ENCODE results near the gene TMEM134. TPM values are rescaled to one million over a fixed set of nuclear protein-coding genes. Genes with fewer than 3 reads are reported as not detected.
"Not testable (repeated sequence)": the region's sequence is repeated elsewhere in the genome, so short reads cannot be mapped to it uniquely, and the experiment has no call there.

TMEM134 gene
- total RNA-seq, 2 donors from 2014 or later, result 30.0 to 83.0 TPM

DNA sequence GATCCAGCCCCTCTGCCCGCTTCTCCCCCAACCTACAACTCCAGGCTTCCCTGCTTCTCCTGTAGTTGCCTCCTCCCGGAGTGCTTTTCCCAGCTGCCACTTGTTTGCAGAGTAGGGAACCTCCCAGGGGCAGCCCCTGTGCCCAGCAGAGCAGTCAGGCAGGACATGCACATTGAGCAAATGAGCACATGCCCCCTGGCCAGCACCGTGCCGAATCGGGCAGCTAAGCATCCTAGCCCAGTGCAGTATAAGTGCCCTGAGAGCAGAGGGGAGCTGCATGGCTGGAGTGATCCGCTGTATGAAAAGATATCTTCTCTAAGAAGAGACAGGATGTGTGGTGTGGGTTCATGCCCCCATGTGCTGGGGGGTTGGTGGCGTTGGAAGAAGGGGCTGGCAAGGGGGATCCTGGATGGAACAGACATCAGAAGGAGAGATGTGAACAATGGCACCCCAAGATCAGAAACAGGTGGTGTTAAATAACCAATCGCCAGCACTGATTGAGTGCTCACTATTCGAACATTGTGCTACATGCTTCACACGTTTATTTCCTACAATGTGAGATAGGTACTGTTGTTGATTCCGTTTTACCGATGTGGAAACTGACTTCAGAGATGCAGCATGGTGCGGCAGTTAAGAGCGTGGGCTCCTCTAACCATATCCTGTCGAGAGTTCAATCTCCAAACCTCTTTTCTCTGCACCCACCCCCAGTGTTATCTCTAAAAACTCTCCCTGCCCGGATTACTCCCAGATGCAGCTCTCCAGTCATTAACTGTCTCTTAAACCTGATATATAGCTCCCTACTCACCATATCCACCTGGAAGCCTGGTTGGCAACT, 15.0 kb upstream of the TMEM134 start:
- ATAC-seq (replicated peaks), result peak; percentile 22
- peaks cover 61% of the 10 kb centered on the region for H3K36me3 Mint-ChIP-seq (ENCODE audit: low read depth)
- H3K4me1 Mint-ChIP-seq, result peaks cover 26% of the 10 kb centered on the region
- peak overlapping the region; percentile 98 for H3K4me3 Mint-ChIP-seq
- peaks cover 4% of the 10 kb centered on the region for H3K9me3 Mint-ChIP-seq
- no peaks in the 10 kb centered on the region for H3K27me3 Mint-ChIP-seq
- peak overlapping the region; percentile 99 for H3K27ac Mint-ChIP-seq

DNA sequence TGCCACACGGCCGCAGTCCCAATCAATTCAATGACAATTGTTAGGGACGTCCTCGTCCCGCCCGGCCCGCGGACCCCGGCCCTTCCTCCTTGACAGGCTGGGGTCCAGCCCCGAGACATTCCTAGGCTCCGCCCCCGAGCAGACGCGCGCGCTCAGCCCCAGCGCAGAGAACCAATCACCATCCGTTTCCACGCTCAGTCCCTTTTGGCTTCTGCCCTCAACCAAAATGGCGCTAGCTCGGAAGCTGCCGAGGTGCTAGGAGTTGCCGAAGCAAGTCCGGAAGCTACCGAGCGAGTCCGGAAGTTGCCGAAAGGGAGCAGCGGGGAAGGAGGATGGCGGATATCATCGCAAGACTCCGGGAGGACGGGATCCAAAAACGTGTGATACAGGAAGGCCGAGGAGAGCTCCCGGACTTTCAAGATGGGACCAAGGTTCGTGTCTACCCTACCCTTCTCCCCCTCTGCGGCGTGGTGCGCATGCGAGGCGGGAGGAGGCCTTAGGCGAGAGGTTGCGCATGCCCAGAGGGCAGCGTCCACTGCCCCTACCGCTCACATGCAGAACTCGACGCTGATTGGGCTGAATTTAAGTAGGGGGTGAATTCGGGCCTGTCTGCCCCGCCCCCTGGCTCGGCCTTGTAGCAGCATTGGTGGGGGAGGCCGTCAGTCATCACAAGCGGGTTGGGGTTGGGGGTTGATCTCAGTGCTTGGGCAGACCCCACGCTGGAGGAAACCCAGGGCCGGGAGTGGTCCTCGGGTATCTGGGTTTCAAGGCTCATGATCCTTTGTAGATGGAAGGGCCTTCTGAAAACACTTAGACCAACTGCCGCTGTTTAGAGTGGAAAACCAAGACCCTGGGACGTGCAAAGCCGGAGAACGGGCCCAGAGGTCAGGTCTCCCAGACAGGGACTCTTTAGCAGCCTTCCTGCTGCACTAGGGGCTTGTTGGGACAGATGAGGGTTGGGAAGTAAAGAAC, 14.1 kb upstream of the TMEM134 start, which contains the start of gene AIP:
AIP (plus strand) TSS at position 200 of the 972 bp plus-strand sequence; CDS start at position 333, 133 bp downstream.
- Mint-ChIP-seq H3K4me1 (peaks cover 25% of the 10 kb centered on the region), H3K27ac (peak within 1 kb of the TSS; percentile 99), H3K4me3 (peak within 1 kb of the TSS; percentile 98), H3K27me3 (no peaks in the 10 kb centered on the region), H3K9me3 (peaks cover 4% of the 10 kb centered on the region), H3K36me3 (ENCODE audit: low read depth) (peaks cover 52% of the 10 kb centered on the region)
- peak; percentile 61 for ATAC-seq (replicated peaks)

DNA sequence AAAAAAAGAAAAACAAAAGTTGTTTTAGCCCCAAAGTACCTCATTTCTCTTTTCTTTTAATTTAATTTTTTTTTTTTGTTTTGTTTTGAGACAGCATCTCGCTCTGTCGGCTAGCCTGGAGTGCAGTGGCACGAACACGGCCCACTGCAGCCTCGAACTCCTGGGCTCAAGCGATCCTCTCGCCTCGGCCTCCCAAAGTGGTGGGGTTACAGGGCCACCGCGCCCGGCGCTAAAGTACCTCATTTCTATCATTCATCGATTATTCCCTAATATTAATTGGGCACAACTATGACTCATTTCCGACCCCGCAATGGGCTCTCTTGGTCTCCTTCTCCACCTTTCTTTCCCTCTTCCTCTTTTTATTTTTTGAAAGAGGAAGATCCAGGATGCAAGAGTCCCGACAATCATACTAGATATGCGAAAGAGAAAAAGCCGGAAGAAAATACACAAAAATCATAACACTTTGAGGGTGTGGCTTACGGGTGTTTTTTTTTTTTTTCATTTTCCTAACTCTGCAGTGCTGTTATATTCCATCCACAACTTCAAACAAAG, 13.3 kb upstream of the TMEM134 start:
- Mint-ChIP-seq H3K27ac (peak overlapping the region; percentile 99), H3K4me1 (peaks cover 17% of the 10 kb centered on the region), H3K9me3 (peaks cover 4% of the 10 kb centered on the region), H3K4me3 (peak overlapping the region; percentile 98), H3K27me3 (no peaks in the 10 kb centered on the region), H3K36me3 (ENCODE audit: low read depth) (peaks cover 44% of the 10 kb centered on the region)
- no peak for ATAC-seq (replicated peaks)

DNA sequence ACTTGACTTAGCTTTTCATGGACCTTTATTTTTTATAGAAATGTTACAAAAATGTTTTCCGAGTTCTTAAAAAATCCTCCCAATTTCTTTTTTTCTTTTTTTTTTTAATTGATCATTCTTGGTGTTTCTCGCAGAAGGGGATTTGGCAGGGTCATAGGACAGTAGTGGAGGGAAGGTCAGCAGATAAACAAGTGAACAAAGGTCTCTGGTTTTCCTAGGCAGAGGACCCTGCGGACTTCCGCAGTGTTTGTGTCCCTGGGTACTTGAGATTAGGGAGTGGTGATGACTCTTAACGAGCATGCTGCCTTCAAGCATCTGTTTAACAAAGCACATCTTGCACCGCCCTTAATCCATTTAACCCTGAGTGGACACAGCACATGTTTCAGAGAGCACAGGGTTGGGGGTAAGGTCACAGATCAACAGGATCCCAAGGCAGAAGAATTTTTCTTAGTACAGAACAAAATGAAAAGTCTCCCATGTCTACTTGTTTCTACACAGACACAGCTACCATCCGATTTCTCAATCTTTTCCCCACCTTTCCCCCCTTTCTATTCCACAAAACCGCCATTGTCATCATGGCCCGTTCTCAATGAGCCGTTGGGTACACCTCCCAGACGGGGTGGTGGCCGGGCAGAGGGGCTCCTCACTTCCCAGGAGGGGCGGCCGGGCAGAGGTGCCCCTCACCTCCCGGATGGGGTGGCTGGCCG, 8.4 kb upstream of the TMEM134 start:
- H3K27ac Mint-ChIP-seq; H3K9me3 Mint-ChIP-seq; H3K36me3 Mint-ChIP-seq (ENCODE audit: low read depth): not testable (repeated sequence)

DNA sequence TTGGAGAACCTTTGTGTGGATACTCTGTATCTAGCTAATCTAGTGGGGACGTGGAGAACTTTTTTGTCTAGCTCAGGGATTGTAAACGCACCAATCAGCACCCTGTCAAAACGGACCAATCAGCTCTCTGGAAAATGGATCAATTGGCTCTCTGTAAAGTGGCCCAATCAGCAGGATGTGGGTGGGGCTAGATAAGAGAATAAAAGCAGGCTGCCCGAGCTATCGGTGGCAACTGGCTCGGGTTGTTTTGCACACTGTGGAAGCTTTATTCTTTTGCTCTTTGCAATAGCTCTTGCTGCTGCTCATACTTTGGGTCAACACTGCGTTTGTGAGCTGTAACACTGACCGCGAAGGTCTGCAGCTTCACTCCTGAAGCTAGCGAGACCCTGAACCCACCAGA, 7.6 kb upstream of the TMEM134 start:
- H3K36me3 Mint-ChIP-seq (ENCODE audit: low read depth); ATAC-seq (replicated peaks); H3K9me3 Mint-ChIP-seq; H3K4me1 Mint-ChIP-seq; H3K4me3 Mint-ChIP-seq; H3K27me3 Mint-ChIP-seq; H3K27ac Mint-ChIP-seq: not testable (repeated sequence)

More for the DNA sequence above, 8.4 kb upstream of the TMEM134 start:
- not testable (repeated sequence) for ATAC-seq (replicated peaks); H3K27me3 Mint-ChIP-seq; H3K4me3 Mint-ChIP-seq; H3K4me1 Mint-ChIP-seq

DNA sequence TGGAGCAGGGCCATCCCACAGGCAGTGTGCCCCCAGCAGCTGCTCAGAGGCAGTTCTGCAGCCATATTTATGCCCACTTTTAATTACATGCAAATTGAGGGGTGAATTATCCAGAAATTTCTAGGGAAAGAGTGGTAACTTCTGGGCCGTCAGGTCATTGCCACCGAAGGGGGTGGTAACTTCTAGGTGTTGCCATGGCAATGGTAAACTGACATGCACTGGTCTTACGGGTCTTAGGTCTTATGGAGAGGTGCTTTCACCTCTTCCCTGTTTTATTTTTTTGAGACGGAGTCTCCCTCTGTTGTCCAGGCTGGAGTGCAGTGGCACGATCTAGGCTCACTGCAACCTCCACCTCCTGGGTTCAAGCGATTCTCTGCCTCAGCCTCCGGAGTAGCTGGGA, 3.8 kb upstream of the TMEM134 start:
- Mint-ChIP-seq H3K27me3 (no peaks in the 10 kb centered on the region), H3K27ac (no peak overlapping the region), H3K36me3 (ENCODE audit: low read depth) (no peaks in the 10 kb centered on the region), H3K4me1 (peaks cover 4% of the 10 kb centered on the region), H3K9me3 (no peaks in the 10 kb centered on the region), H3K4me3 (no peak overlapping the region)
- ATAC-seq (replicated peaks), result no peak

DNA sequence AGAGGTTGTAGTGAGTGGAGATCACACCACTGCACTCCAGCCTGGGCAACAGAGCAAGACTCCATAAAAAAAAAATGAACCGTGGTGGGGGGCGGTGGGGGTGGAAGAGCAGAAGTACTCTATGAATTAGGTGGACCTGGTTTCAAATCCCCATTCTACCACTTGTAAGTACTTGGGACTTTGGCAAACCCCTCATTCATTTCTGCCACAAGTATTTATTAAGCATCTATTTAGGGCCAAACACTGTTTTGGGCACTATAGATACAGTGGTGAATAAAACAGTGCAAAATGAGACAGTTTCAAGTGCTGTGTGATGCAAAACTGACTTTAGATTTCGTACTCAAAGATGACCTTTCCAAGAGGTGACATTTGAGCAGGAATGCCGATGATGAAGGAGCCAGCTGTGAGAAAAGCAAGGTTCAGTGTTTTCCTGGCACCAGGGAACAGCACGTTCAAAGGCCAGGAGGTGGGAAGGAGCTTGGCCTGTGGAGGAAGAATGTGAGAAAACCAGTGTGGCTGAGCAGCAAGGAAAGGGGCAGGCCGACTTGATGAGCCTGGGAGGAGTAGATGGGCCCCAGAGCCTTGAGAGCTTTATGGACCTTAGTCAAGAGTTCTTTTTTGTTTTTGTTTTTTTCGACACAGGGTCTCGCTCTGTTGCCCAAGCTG, 1.4 kb upstream of the TMEM134 start:
- Mint-ChIP-seq H3K9me3 (no peaks in the 10 kb centered on the region), H3K4me1 (peaks cover 17% of the 10 kb centered on the region), H3K27ac (no peak overlapping the region), H3K4me3 (peak overlapping the region; percentile 97), H3K36me3 (ENCODE audit: low read depth) (peaks cover 2% of the 10 kb centered on the region), H3K27me3 (no peaks in the 10 kb centered on the region)
- no peak for ATAC-seq (replicated peaks)

DNA sequence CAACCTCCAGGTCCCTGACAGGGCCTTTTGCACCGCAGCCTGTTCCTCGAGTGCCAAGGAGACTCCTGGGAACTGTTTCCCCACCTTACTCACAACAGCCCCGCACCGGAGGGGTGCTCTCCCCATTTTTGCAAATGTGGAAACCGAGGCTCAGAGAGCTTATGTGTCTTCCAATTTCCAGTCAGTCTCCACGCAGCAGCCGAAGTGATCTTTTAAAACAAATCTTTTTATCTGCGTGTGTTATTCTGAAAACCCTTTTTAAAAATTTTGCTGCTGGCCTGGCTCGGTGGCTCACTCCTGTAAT, 409 bp upstream of the TMEM134 start:
- Mint-ChIP-seq H3K9me3 (no peaks in the 10 kb centered on the region), H3K27ac (no peak overlapping the region), H3K27me3 (no peaks in the 10 kb centered on the region), H3K4me1 (peaks cover 21% of the 10 kb centered on the region), H3K36me3 (ENCODE audit: low read depth) (peaks cover 12% of the 10 kb centered on the region), H3K4me3 (peak overlapping the region; percentile 97)
- ATAC-seq (replicated peaks), result no peak

DNA sequence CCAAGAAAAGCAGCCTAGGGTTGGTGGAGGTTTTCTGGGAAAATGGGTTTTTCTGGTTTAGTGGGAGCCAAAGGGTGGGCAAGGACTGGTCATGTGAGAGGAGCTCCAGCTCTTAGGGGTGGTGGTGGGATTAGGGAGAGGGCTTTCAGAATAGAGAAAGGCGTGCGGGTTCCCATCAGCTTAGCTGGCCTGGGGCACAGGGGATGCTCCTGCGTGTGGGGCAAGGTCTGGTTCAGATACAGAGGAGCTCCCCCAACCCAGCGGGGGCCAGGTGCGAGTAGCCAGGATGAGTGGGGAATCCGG, 644 bp downstream of the TMEM134 start:
- H3K9me3 Mint-ChIP-seq, result no peaks in the 10 kb centered on the region
- H3K4me1 Mint-ChIP-seq, result peaks cover 21% of the 10 kb centered on the region
- peaks cover 16% of the 10 kb centered on the region for H3K36me3 Mint-ChIP-seq (ENCODE audit: low read depth)
- peak overlapping the region; percentile 93 for H3K27ac Mint-ChIP-seq
- no peaks in the 10 kb centered on the region for H3K27me3 Mint-ChIP-seq
- peak overlapping the region; percentile 97 for H3K4me3 Mint-ChIP-seq
- ATAC-seq (replicated peaks), result peak; percentile 13

DNA sequence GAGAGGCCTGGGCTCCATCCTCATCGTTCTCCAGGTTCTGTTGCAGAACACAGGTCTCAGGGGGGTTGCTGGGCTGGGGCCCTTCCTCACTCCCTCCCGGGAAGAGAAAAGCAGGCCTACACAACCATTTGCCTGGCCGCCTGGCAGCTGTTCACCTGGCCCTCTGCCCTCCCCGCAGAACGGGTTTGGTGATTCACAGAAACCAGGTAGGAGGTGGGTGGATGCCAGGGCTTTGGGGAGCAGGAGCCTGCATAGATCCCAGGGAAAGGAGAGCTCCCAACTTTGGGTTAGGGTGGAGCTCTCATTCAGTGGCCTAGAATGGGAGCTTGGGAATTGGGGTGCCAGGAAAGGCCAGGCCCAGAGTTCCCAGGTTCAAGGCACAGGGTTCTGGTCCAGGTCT, 995 bp downstream of the TMEM134 start:
- peak; percentile 21 for ATAC-seq (replicated peaks)
- peaks cover 21% of the 10 kb centered on the region for H3K4me1 Mint-ChIP-seq

DNA sequence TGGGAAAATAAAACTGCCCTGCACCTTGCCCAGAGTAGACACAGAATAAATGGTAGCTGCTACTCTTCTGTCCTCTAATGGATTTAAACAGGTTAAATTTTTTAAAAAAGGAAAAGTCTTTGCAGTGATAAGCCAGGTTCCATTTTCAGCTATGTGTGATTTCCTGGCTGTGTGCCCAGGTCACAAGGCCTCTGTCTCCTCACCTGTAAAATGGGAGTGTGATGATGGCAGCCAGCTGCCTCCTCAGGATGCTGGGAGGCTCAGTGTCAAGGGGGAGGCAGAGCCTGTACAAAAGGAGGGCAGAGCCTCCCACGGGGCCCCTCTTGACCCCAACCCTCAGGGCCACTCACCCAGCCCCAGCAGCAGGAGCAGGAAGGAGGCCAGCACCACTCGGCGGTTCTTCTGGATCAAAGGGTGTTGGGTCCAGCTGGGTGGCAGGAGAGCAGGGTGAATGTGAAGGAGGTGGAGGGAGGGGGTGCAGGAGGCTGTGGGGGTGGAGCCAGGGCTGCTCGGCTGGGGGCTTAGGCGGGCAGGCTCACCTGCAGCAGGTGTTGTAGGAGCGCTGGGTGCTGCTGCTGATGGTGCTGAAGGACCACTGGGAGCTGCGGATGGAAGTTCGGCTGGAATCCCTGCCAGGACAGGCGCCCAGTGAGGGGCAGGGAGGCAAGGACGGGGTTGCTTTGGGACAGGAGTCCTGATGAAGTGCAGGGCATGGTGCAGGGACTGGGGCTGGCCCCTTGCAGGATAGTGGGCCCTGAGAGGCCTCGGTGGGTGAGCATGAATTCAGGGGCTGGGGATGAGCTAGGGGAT, 1.9 kb downstream of the TMEM134 start:
- peaks cover 21% of the 10 kb centered on the region for H3K4me1 Mint-ChIP-seq
- H3K9me3 Mint-ChIP-seq, result no peaks in the 10 kb centered on the region
- H3K27ac Mint-ChIP-seq, result peak overlapping the region; percentile 93
- H3K4me3 Mint-ChIP-seq, result peak overlapping the region; percentile 97
- H3K36me3 Mint-ChIP-seq (ENCODE audit: low read depth), result peaks cover 16% of the 10 kb centered on the region
- no peak for ATAC-seq (replicated peaks)
- no peaks in the 10 kb centered on the region for H3K27me3 Mint-ChIP-seq

More for the DNA sequence above, 995 bp downstream of the TMEM134 start:
- Mint-ChIP-seq H3K27me3 (no peaks in the 10 kb centered on the region), H3K9me3 (no peaks in the 10 kb centered on the region), H3K4me3 (peak overlapping the region; percentile 97), H3K27ac (peak overlapping the region; percentile 93), H3K36me3 (ENCODE audit: low read depth) (peaks cover 16% of the 10 kb centered on the region)

DNA sequence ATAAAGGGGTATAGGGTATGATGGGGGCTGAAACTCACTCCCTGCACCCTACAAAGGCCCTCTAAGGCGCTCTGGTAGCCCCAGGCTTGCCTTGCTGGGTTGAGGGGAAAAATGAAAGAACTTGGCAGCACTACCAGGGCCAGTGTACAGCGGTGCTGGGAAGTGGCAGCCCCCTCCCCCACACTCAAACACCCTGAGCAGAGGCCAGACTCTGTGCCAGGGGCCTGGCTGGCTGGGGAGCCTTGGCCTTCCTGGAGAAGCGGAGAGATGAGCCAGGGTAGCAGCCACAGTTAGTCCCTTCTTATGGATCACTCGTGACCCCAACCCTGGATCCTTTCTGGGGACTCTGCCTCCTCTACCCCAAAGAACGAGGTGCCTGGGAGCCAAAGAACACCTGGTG, 2.7 kb downstream of the TMEM134 start:
- Mint-ChIP-seq H3K27ac (no peak overlapping the region), H3K36me3 (ENCODE audit: low read depth) (peaks cover 16% of the 10 kb centered on the region), H3K27me3 (no peaks in the 10 kb centered on the region), H3K4me1 (peaks cover 21% of the 10 kb centered on the region), H3K4me3 (peak overlapping the region; percentile 97), H3K9me3 (no peaks in the 10 kb centered on the region)
- ATAC-seq (replicated peaks), result no peak

DNA sequence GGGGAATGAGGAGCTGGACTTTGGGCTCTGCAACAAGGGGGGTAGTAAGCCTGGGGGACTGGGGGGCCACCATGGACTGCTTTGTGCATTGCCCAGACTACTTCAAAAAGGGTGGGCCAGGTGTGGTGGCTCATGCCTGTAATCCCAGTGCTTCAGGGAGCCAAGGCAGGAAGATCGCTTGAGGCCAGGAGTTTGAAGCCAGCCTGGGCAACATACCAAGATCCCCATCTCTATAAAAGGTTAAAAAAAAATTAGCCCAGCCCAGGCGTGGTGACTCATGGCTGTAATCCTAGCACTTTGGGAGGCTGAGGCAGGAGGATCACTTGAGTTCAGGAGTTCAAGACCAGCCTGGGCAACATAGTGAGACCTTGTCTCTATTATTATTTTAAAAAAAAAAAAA, 3.5 kb downstream of the TMEM134 start:
- H3K27ac Mint-ChIP-seq, result peak overlapping the region; percentile 81
- H3K4me1 Mint-ChIP-seq, result peaks cover 21% of the 10 kb centered on the region
- H3K36me3 Mint-ChIP-seq (ENCODE audit: low read depth), result peaks cover 16% of the 10 kb centered on the region
- not testable (repeated sequence) for H3K27me3 Mint-ChIP-seq; ATAC-seq (replicated peaks); H3K9me3 Mint-ChIP-seq
- H3K4me3 Mint-ChIP-seq, result peak overlapping the region; percentile 78

Data from activated T-helper 17 cell treated with anti-CD3 and anti-CD28 coated beads, Interleukin-2, amount 50 U/mL, for 72 hours (primary cell).